Stimulated activated CD8-positive, alpha-beta memory T cell treated with anti-CD3 and anti-CD28 coated beads, Interleukin-15, amount 100 ng/mL, for 48 hours (primary cell): ENCODE results near the gene EIF1B.

Source experiments
- DNase-seq, 2 donors: peaks; one replicate each; pipeline ENCODE4 v3.0.0-alpha.2; 2020; ENCODE audit warnings: low read depth in 2 of 2

EIF1B gene

GRCh38 chr3:40340541-40341170, 31.1 kb downstream of the EIF1B start:
- no peak for DNase-seq

DNA sequence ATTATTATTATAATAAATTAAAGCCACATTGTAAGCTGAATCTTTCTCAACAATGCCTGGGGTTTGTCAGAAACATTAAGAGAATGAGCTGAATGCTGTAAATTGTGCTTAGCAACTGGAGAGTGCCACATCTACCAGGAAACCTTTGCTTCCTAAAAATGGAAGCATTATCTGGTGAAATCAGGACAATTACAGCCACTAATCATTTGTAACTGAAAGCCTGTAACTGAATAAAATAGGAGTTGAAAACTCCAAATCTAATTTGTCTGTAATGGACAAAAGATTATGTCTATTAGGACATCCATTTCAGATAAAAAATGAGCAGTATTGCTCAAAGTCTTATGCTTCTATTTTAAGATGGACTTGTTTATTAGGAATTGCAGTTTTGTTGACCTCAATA, 32.2 kb downstream of the EIF1B start:
- DNase-seq: no peak

- DNase-seq: no peak
Observed at GRCh38 chr3:40350529-40350928, 41.0 kb downstream of the EIF1B start.

GRCh38 chr3:40355410-40355809, 45.9 kb downstream of the EIF1B start:
- no peak for DNase-seq

- no peak for DNase-seq
Observed at GRCh38 chr3:40358454-40358853, 48.9 kb downstream of the EIF1B start.
